Measurements from ENCODE around the gene MPC1.

The MPC1 gene

DNA sequence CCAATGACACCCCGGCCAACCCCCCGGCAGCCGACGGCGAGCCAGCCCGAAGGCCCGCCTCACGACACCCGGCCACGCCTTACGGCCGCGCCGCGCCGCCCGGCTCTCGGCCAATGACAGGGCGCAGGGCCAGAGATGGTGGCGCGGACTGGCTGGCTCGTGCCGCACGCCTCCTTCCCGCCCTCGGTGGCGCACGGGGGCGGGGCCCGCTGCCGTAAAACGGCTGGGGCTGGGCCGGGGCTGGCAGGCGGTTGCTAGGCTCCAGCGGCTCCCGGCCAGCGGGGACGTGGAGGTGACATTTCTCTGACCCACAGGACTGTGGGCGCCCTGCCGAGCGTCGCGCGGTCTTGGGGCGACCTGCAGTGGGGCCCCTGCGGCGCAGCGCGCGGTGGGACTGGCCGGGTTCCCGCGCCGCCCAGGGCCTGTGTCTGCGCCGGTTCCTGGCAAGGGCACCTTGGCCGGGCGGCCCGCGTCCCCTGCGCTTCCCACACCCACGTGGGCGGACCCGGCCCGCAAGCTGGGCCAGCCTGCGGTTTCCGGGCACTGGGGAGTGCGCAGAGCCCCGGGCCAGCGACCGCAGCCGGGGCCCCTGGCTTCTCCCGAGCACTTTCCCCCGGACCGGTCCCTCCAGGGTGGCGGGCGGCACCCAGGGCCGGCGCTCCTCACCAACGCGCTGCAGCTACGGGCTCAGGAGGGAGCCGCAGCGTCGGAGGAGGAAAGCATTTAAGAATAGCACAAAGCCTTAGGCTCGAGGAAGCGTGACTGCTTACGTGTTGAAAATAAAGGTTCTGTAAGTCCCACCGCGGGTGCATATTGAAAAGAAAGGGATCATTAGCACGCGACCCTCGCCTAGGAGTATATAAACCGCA is at the start of gene MPC1:
MPC1 (minus strand) TSS at position 8 of the 869 bp plus-strand sequence. CDS start 64 bp downstream, outside the sequence.
- DNase-seq: peak; percentile 99

GRCh38 chr6:166430269-166430668 is 47.5 kb upstream of the MPC1 start:
- peak; percentile 38 for DNase-seq

DNA sequence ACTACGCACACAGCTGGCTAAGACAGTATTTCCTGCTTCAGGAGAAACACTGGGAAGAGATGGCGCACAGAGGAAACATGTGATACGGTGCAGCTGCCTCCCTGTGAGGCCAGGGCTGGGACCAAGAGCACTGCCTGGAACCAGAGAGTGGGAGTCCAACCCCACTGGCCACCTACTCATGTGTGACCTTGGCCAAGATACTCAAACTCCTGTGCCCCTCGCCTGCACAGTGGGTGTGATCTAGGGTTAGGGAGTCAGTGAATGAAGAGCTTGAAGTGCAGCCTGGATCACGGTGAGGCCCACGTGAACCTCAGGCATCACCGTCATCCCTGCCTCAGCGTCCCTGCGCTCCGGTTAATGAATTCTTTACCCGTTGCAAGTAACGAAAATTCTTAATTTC is 41.7 kb upstream of the MPC1 start:
- DNase-seq: no peak

GRCh38 chr6:166423781-166424180 is 41.0 kb upstream of the MPC1 start:
- DNase-seq: no peak

- DNase-seq: no peak
Measured at GRCh38 chr6:166423051-166423745, 40.5 kb upstream of the MPC1 start.

DNA sequence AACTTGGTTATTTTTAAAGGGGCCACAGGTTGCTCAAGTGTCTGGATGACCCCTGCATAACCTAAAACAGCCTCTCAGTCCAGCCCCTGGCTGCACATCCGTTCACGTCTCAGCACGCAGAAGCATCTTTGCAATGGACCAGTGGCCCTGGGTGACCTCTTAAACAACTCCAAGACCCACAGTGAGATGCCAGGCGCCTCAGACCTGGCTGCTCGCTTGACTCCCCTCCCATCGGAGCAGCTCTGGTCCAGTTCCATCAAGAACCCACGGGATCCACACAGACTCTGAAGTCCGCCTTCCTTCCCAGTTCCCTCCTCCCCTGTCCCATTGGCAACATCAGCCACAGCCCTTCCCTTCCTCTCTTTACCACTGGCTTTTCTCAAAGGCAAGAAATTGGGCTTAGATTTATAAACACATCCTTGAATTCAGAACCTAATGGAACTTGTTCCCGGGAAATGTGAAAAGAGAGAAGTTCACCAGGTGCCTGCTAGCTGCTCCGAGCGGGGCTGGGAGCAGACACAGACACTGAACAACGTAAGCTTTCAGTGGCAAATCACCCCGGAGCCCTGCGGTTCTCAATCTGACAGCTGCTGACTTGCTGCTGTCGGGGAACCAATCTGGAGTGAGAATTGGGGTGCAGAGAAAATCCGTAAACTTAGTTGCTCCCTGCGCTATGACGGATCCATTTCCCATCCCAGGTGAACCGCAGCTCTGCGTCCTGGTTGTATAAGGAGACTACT is 39.6 kb upstream of the MPC1 start:
- DNase-seq: no peak

DNA sequence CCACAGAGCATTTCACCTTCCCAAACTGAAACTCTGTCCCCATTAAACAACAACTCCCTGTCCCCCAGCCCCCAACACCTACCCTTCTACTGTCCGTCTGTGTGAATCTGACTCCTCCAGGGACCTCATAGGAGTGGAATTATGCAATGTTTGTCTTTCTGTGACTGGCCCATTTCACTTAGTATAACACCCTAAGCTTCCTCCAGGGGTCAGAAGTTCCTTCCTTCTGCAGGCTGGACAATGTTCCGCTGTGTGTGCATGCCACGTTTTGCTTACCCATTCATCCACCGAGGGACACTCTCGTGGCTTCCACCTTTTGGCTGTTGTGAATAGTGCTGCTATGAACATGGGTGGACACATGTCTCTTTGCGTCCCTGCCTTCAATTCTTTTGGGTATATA is 37.6 kb upstream of the MPC1 start:
- no peak for DNase-seq

- no peak for DNase-seq
Measured at GRCh38 chr6:166419717-166420116, 37.0 kb upstream of the MPC1 start.

DNA sequence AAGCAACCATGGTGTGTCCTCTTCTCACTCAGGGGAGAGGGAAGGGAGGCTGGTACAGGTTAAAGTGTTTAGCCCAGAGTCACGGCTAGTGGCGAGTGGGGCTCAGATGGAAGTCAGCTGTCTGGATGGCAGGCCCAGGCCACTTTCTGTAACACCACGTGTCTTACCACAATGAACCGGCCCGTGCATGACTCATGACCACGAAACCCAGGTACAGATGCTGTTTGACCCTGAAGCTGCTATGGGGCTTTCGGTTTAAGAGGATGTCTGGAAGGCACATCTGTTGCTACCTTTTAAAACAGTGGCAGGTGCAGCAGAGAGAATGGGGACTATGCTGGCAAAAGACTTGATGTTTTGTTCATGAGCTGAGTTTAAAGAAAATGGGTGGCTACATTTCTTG is 36.5 kb upstream of the MPC1 start:
- no peak for DNase-seq

GRCh38 chr6:166418691-166419143 is 36.0 kb upstream of the MPC1 start:
- no peak for DNase-seq

DNA sequence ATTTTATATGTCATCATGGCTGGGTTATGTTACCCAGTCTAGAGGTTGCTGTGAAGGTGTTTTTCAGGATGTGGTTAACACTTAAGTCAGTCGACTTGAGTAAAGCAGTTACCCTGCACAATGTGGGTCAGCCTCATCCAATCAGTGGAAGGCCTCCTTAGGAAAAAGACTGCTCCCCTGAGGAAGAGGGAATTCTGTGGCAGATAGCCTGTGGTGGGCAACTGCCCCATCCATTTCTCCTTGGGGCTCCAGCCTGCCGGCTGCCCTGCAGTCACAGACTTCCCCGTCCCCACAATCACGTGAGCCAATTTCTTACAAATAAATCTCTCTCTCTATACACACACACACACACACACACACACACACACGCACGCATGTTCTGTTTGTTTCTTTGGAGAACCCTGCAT is 34.5 kb upstream of the MPC1 start:
- DNase-seq: no peak

DNA sequence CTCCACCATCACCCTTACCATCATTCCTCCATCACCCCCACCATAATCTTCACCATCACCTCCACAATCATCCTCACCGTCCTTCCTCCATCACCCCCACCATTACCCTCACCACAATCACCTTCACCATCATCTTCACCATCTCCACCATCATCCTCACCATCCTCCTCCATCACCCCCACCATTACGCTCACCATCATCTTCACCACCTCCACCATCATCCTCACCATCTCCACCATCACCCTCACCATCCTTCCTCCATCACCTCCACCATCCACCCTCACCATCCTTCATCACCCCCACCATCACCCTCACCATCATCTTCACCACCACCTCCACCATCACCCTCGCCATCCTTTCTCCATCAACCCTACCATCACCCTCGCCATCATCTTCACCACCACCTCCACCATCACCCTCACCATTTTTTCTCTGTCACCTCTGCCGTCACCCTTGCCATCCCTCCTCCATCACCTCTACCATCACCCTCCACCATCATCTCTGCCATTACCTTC is 33.1 kb upstream of the MPC1 start:
- DNase-seq: no peak

GRCh38 chr6:166415306-166415705 is 32.6 kb upstream of the MPC1 start:
- no peak for DNase-seq

- no peak for DNase-seq
Measured at GRCh38 chr6:166413491-166413951, 30.8 kb upstream of the MPC1 start.

GRCh38 chr6:166412911-166413384 is 30.2 kb upstream of the MPC1 start:
- DNase-seq: no peak

DNA sequence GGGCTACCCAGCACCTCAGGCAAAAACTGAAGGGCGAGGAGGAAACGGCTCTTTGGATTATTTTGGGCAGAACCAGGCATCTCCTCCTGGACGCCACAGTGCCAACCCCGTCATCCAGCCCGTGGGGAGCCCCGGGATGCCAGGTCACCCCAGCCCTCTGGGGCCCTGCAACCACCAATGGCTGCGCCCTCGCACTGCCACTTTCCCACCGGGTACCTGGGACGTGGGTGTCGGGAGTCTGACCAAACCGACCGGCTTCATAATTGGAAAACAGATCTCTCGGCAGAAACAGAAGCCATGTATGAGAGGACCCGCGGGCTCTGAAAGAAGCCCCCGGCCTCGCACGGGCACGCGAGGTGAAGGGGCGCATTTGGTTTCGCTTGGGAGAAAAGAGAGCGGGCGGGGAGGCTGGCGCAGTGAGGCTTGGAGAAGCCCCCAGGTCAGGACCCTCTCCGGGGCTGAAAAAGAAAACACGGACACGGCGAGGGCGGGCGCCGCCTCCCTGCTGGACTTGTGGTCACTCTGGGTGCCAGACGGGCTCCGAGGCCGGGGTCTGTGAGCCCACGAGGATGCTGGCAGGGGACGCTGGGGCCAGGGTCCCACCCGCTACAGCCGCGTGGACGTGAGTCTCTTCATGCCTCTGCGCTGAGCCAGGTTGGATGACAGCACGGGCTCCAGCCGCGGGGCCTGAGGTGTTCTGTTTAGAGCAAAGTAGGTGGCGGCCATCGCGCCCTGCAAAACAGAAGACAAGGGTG is 29.6 kb upstream of the MPC1 start:
- no peak for DNase-seq

DNA sequence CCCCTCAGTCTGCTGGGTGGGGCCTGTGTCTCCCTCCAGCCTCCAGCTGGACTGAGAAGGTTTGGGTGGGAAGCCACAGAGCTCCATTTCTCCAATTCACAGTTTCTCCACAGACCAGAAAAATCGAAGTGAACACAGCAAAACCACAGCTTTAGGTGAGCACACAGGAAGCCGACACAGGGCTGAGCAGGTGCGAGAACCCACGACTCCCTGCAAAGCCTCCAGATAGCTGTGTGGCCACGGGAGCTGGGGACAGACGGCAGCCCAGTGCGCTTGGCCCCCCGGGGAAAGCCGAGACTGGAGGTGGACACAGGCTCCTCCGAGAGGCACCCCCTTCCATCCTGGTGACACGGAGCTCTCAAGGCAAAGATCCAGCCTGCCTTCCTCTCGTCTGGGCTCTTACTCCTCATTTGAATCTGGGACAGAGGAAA is 29.0 kb upstream of the MPC1 start:
- DNase-seq: no peak

DNA sequence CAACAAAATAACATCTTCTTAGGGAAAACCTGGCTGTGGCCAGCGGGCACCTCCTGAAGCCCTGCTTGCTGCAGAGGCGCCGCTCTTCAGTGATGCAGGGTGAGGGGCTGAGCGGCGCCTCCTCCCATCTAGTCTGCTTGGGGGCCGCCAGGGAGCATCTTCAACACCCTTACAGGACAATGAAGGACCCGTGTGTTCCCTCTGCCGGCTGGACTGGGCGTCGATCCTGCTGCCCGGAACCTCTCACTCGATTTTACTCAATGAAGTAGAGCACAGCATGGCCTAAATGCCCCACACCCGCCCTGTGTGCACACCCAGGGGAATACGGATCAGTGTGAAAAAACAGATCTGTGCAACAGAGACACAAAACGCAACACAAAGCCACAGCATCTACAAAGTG is 28.5 kb upstream of the MPC1 start:
- no peak for DNase-seq

DNA sequence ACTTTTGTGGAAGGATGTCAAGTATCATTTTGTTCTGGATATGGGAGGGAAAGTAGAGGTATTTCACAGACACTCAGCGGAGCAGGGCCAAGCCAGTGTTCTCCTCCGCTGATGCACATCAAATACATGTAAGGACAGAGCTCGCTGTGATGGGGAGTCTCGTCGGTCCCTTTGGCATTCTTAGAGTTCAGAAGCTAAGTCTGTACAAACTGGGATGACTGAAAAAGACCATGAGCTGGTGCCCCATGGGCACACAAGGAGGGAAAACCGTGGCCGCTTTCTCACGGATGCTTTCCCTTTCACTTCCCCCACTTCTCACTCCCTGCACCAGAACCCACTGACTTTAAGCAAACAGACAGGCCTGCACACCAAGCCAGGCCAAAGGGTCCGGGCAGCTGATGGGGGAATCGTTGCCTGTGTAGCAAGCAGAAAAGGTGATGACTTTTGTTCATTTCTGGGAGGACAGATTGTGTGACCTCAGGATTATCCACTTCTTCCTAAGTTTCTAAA is 27.7 kb upstream of the MPC1 start:
- DNase-seq: no peak

GRCh38 chr6:166408936-166409755 is 26.4 kb upstream of the MPC1 start:
- DNase-seq: no peak

- no peak for DNase-seq
Measured at GRCh38 chr6:166406197-166406596, 23.5 kb upstream of the MPC1 start.

All from islet precursor cell (in vitro differentiated cells).